Measurements from ENCODE around the gene DPP7. TPM values are rescaled to one million over a fixed set of nuclear protein-coding genes. Genes with fewer than 3 reads are reported as not detected.

DPP7 gene
- total RNA-seq, 1 experiment from 2014 or later, result 230 TPM

- peaks cover 6% of the 10 kb centered on the region for H3K4me1 Mint-ChIP-seq (ENCODE audit: low read depth, unreplicated experiment)
- no peaks in the 10 kb centered on the region for H3K9me3 Mint-ChIP-seq (ENCODE audit: unreplicated experiment)
- peak overlapping the region; percentile 46 for H3K4me3 ChIP-seq (ENCODE audit: low read depth, low read length)
- intact Hi-C loops (cut with micrococcal nuclease; ENCODE audit: unreplicated experiment), result loop anchor here (2.0 kb wide), 1 partner anchor 64 kb away; the partner anchor contains the start of gene RNF224
- peak overlapping the region; percentile 72 for H3K4me3 Mint-ChIP-seq (ENCODE audit: unreplicated experiment)
- peaks cover 2% of the 10 kb centered on the region for H3K27me3 ChIP-seq (replicated peaks; ENCODE audit: control insufficient read depth, insufficient read depth, low read length)
- CTCF ChIA-PET, result interaction anchor here (0.6 to 1.9 kb wide), 13 partner anchors 14 to 781 kb away, joined by 3 to 11 read pairs (median 4); partner anchors contain the start of genes RNF224, SSNA1 and TUBB4B
- peak; percentile 62 to 66 for DNase-seq
- BruUV-seq (replicated peaks), result no TSS peak
- peaks cover 16% of the 10 kb centered on the region for H3K27me3 Mint-ChIP-seq (ENCODE audit: insufficient read depth, unreplicated experiment)
- H3K9me3 ChIP-seq, result no peaks in the 10 kb centered on the region
- POLR2A ChIA-PET, result interaction anchor here (0.6 to 0.9 kb wide), 2 partner anchors 38 to 372 kb away, joined by 3 to 5 read pairs; partner anchors contain the start of gene TPRN
- peak in 1 of 2 experiments; percentile 42 for TF ChIP-seq CTCF (IDR thresholded peaks at IDR 0.05; ENCODE audit: insufficient read depth in 1 of 2, low read depth in 1 of 2, low read length in 1 of 2, severe bottlenecking in 1 of 2, unreplicated experiment in 1 of 2)
- H3K36me3 ChIP-seq (ENCODE audit: control insufficient read depth, insufficient read depth, low read length), result no peaks in the 10 kb centered on the region
- no peaks in the 10 kb centered on the region for H3K36me3 Mint-ChIP-seq (ENCODE audit: insufficient read depth, unreplicated experiment)
- peaks cover 4% of the 10 kb centered on the region; the same call in 1 of the 2 replicates for H3K4me1 ChIP-seq
- no peak overlapping the region for H3K27ac Mint-ChIP-seq (ENCODE audit: unreplicated experiment)
Observed at GRCh38 chr9:137162505-137163364, 48.2 kb upstream of the DPP7 start.

- CTCF ChIA-PET, result interaction anchor here (0.6 to 1.9 kb wide), 9 partner anchors 15 to 781 kb away, joined by 3 to 11 read pairs (median 4); partner anchors contain the start of genes RNF224 and TUBB4B
- POLR2A ChIA-PET, result no interaction called here
- H3K27me3 ChIP-seq (replicated peaks; ENCODE audit: control insufficient read depth, insufficient read depth, low read length), result peaks cover 2% of the 10 kb centered on the region
Observed at GRCh38 chr9:137161558-137162486, 47.3 kb upstream of the DPP7 start.

More at GRCh38 chr9:137161558-137162486, 47.3 kb upstream of the DPP7 start:
- H3K9me3 Mint-ChIP-seq (ENCODE audit: unreplicated experiment), result no peaks in the 10 kb centered on the region
- H3K36me3 Mint-ChIP-seq (ENCODE audit: insufficient read depth, unreplicated experiment), result no peaks in the 10 kb centered on the region
- peaks cover 16% of the 10 kb centered on the region for H3K27me3 Mint-ChIP-seq (ENCODE audit: insufficient read depth, unreplicated experiment)
- Histone ChIP-seq H3K4me3 (ENCODE audit: low read depth, low read length) (peak overlapping the region; percentile 46), H3K36me3 (ENCODE audit: control insufficient read depth, insufficient read depth, low read length) (no peaks in the 10 kb centered on the region), H3K9me3 (no peaks in the 10 kb centered on the region), H3K4me1 (no peaks in the 10 kb centered on the region)
- H3K4me3 Mint-ChIP-seq (ENCODE audit: unreplicated experiment), result peak overlapping the region; percentile 72
- no peak overlapping the region for H3K27ac Mint-ChIP-seq (ENCODE audit: unreplicated experiment)
- intact Hi-C loops (cut with micrococcal nuclease; ENCODE audit: unreplicated experiment), result loop anchor here (2.0 kb wide), 1 partner anchor 65 kb away; the partner anchor contains the start of gene RNF224
- no TSS peak for BruUV-seq (replicated peaks)
- peak in 1 of 2 experiments; percentile 37 for DNase-seq
- peaks cover 6% of the 10 kb centered on the region for H3K4me1 Mint-ChIP-seq (ENCODE audit: low read depth, unreplicated experiment)
- no peak for TF ChIP-seq CTCF (IDR thresholded peaks at IDR 0.05; ENCODE audit: insufficient read depth in 1 of 2, low read depth in 1 of 2, low read length in 1 of 2, severe bottlenecking in 1 of 2, unreplicated experiment in 1 of 2)

All from Caco-2 (cell line).